ENCODE measurements around the gene SPTBN5. TPM values are rescaled to one million over a fixed set of nuclear protein-coding genes. Genes with fewer than 3 reads are reported as not detected.

SPTBN5 gene
- total RNA-seq, 1 experiment from 2014 or later: 2.1 TPM

- intact Hi-C loops (cut with micrococcal nuclease; ENCODE audit: unreplicated experiment) (no loop called here), in situ Hi-C loops (cut with HindIII; ENCODE audit: low pct_unique_long_range_greater_than_20kb, low sequenced_read_pairs) (no loop called here)
- H3K36me3 ChIP-seq (ENCODE audit: control insufficient read depth, insufficient read depth, low read length): no peaks in the 10 kb centered on the region
- BruUV-seq (replicated peaks): no TSS peak
- H3K27me3 ChIP-seq (ENCODE audit: control insufficient read depth, insufficient read depth, low read length): no peaks in the 10 kb centered on the region
- DNase-seq (ENCODE audit: low read depth, low spot score) (no peak), ATAC-seq (no peak; the same call in 1 of the 2 replicates)
- no peaks in the 10 kb centered on the region for H3K4me1 ChIP-seq (ENCODE audit: control insufficient read depth, insufficient read depth, low read length)
- TF ChIP-seq CTCF (IDR thresholded peaks at IDR 0.05) (no peak), REST (IDR thresholded peaks at IDR 0.05; ENCODE audit: insufficient read depth in 1 of 2, low read depth in 2 of 2, low read length in 1 of 2) (no peak)
- no peak overlapping the region for H3K27ac ChIP-seq (ENCODE audit: low read length)
- H3K4me3 ChIP-seq (ENCODE audit: low read depth in 2 of 2, low read length in 2 of 2): no peak overlapping the region
- CTCF ChIA-PET: no interaction called here
- no peaks in the 10 kb centered on the region for H3K9me3 ChIP-seq (ENCODE audit: control insufficient read depth, insufficient read depth, low read depth, low read length)
- POLR2A ChIA-PET: no interaction called here
These were observed 44.0 kb downstream of the SPTBN5 start for GRCh38 chr15:41849861-41850260.

- intact Hi-C loops (cut with micrococcal nuclease; ENCODE audit: unreplicated experiment): no loop called here
- Histone ChIP-seq H3K27ac (ENCODE audit: low read length) (no peak overlapping the region), H3K4me3 (ENCODE audit: low read depth in 2 of 2, low read length in 2 of 2) (no peak overlapping the region), H3K36me3 (ENCODE audit: control insufficient read depth, insufficient read depth, low read length) (no peaks in the 10 kb centered on the region), H3K4me1 (ENCODE audit: control insufficient read depth, insufficient read depth, low read length) (no peaks in the 10 kb centered on the region), H3K27me3 (ENCODE audit: control insufficient read depth, insufficient read depth, low read length) (no peaks in the 10 kb centered on the region), H3K9me3 (ENCODE audit: control insufficient read depth, insufficient read depth, low read depth, low read length) (no peaks in the 10 kb centered on the region)
- ATAC-seq (no peak), DNase-seq (ENCODE audit: low read depth, low spot score) (no peak)
- no TSS peak for BruUV-seq (replicated peaks)
- CTCF ChIA-PET: no interaction called here
- in situ Hi-C loops (cut with HindIII; ENCODE audit: low pct_unique_long_range_greater_than_20kb, low sequenced_read_pairs): no loop called here
- POLR2A ChIA-PET: no interaction called here
- TF ChIP-seq SIN3A (IDR thresholded peaks at IDR 0.05; ENCODE audit: borderline replicate concordance, insufficient read depth, low read depth, low read length): no peak
- no peak for TF ChIP-seq TCF7L2 (IDR thresholded peaks at IDR 0.05; ENCODE audit: low read depth, low read length)
- TF ChIP-seq REST (IDR thresholded peaks at IDR 0.05; ENCODE audit: insufficient read depth in 1 of 2, low read depth in 2 of 2, low read length in 1 of 2): no peak
- TF ChIP-seq POLR2AphosphoS5 (IDR thresholded peaks at IDR 0.05; ENCODE audit: low read depth, low read length): no peak
- no peak for TF ChIP-seq CTCF (IDR thresholded peaks at IDR 0.05)
These were observed 44.6 kb downstream of the SPTBN5 start for GRCh38 chr15:41849204-41849603.
